Brain microvascular endothelial cell (primary cell): ENCODE measurements around the gene OR2T12.
"Not testable (repeated sequence)": the region's sequence is repeated elsewhere in the genome, so short reads cannot be mapped to it uniquely, and the experiment has no call there.

ENCODE experiments used
- DNase-seq: peaks from one replicate; pipeline ENCODE4 v3.0.0-alpha.2; 2020
- H3K27ac ChIP-seq: fragments of 250-450 bp; sonication (Bioruptor Pico); 2 replicates; pipeline ENCODE4 v1.5.1; 2020; ENCODE audit warnings: mild to moderate bottlenecking, moderate library complexity
- H3K27me3 ChIP-seq: fragments of 250-450 bp; sonication (Bioruptor Pico); replicated peaks from 2 replicates; pipeline ENCODE4 v1.5.1; 2020; ENCODE audit warnings: mild to moderate bottlenecking
- H3K36me3 ChIP-seq: fragments of 250-450 bp; sonication (Bioruptor Pico); replicated peaks from 2 replicates; pipeline ENCODE4 v1.5.1; 2020; ENCODE audit warnings: mild to moderate bottlenecking
- H3K4me3 ChIP-seq: 2 replicates; pipeline ENCODE4 v1.5.1; 2011; ENCODE audit warnings: low read depth, mild to moderate bottlenecking, control low read depth, low read length, moderate library complexity
- CTCF ChIP-seq: IDR thresholded peaks from 2 replicates; pipeline ENCODE4 v1.5.1; 2011; ENCODE audit warnings: low read depth, mild to moderate bottlenecking, moderate library complexity, low read length, control low read depth, inconsistent platforms; ENCODE audit errors: missing control alignments
- in situ Hi-C: cut with HindIII; loops from 2 replicates; pipeline ENCODE4 v1.10.0; 2017; ENCODE audit warnings: low sequenced_read_pairs, low pct_ligation_motif_present

Gene OR2T12

GRCh38 chr1:248303324-248303723 lies at the start of gene OR2T12:
Gene OR2T12, minus strand, starts transcription at chr1:248303424. Its CDS starts 7,846 bp downstream, at chr1:248295578.
- no peak for TF ChIP-seq CTCF
- DNase-seq, result no peak
- no peaks in the 10 kb centered on the region for H3K36me3 ChIP-seq
- no peaks in the 10 kb centered on the region for H3K27me3 ChIP-seq
- no peak within 1 kb of the TSS for H3K27ac ChIP-seq
- in situ Hi-C loops, result no loop called here
- no peak within 1 kb of the TSS for H3K4me3 ChIP-seq

- Histone ChIP-seq H3K27me3 (no peaks in the 10 kb centered on the region), H3K36me3 (no peaks in the 10 kb centered on the region), H3K27ac (no peak within 1 kb of the TSS), H3K4me3 (no peak within 1 kb of the TSS)
- in situ Hi-C loops, result no loop called here
- TF ChIP-seq CTCF, result no peak
- DNase-seq, result no peak
Observed at GRCh38 chr1:248348475-248348874, 45.3 kb upstream of the OR2T12 start, which contains the start of gene OR14C36. Gene OR14C36, plus strand, starts transcription at chr1:248348775. Its CDS starts 0 bp downstream, at chr1:248348775.

GRCh38 chr1:248343451-248343850 lies 40.2 kb upstream of the OR2T12 start:
- Histone ChIP-seq H3K4me3 (no peak overlapping the region), H3K27ac (no peak overlapping the region), H3K36me3 (no peaks in the 10 kb centered on the region), H3K27me3 (no peaks in the 10 kb centered on the region)
- no peak for DNase-seq
- in situ Hi-C loops, result no loop called here
- TF ChIP-seq CTCF, result no peak

- no peaks in the 10 kb centered on the region for H3K27me3 ChIP-seq
- no peak within 1 kb of the TSS for H3K4me3 ChIP-seq
- TF ChIP-seq CTCF, result no peak
- no peaks in the 10 kb centered on the region for H3K36me3 ChIP-seq
- in situ Hi-C loops, result no loop called here
- H3K27ac ChIP-seq, result no peak within 1 kb of the TSS
- no peak for DNase-seq
Observed at GRCh38 chr1:248324468-248324867, 21.2 kb upstream of the OR2T12 start, which contains the start of gene OR2M7. Gene OR2M7, minus strand, starts transcription at chr1:248324568. Its CDS starts 0 bp downstream, at chr1:248324568.

GRCh38 chr1:248316796-248317195 lies 13.6 kb upstream of the OR2T12 start:
- no peak for TF ChIP-seq CTCF
- H3K36me3 ChIP-seq, result no peaks in the 10 kb centered on the region
- H3K27me3 ChIP-seq, result no peaks in the 10 kb centered on the region
- H3K4me3 ChIP-seq, result no peak overlapping the region
- in situ Hi-C loops, result no loop called here
- DNase-seq, result no peak
- H3K27ac ChIP-seq, result no peak overlapping the region

GRCh38 chr1:248306740-248307139 lies 3.5 kb upstream of the OR2T12 start:
- H3K36me3 ChIP-seq, H3K27me3 ChIP-seq, in situ Hi-C loops, H3K4me3 ChIP-seq, H3K27ac ChIP-seq, DNase-seq: not testable (repeated sequence)
